ENCODE data around the gene NPR2. TPM values are rescaled to one million over a fixed set of nuclear protein-coding genes. Genes with fewer than 3 reads are reported as not detected.

Gene NPR2
- total and polyA plus RNA-seq, 2 donors (not counting 3 experiments of a cell fraction or from before 2014, with no cell fraction given), result 16.4 to 25.6 TPM

DNA sequence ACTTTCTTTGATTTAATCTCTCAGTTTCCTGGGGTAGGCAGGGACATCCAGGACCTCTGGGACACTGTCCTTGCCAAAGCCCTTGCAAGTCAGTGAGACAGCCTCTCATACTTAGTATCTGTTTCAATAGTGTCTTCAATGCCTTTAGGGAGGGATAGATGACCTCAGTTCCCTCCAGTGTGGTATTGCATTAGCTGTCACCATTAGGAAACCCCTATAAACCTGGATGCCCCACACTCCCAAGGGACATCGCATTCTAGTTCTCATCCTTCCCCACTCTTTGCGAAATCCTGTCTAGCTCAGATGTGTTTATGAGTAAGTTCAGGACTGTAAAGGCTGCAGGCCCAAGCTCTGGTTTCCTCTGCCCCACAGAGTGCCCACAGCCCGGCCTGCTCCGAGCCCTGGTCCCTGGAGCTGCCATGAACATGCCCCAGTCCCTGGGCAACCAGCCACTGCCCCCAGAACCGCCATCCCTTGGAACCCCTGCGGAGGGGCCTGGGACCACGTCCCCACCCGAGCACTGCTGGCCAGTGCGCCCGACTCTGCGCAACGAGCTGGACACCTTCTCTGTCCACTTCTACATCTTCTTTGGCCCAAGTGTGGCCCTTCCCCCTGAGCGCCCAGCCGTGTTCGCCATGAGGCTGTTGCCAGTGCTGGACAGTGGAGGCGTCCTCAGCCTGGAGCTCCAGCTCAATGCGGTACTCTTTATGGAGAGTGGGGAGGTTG, 50.8 kb downstream of the NPR2 start:
- Histone ChIP-seq H3K27ac (ENCODE audit: insufficient read depth, low read depth, low read length) (no peak overlapping the region), H3K9ac (replicated peaks; ENCODE audit: extremely low read depth, insufficient read depth, low read length) (no peak overlapping the region), H3K27me3 (ENCODE audit: control insufficient read depth in 2 of 2, insufficient read depth in 2 of 2, low read length in 2 of 2) (peaks cover 0 to 18% of the 10 kb centered on the region in 2 experiments), H2AFZ (ENCODE audit: low read depth, low read length) (no peak overlapping the region), H3K36me3 (ENCODE audit: control insufficient read depth in 2 of 2, extremely low read depth in 1 of 2, insufficient read depth in 2 of 2, low read length in 2 of 2) (no peaks in the 10 kb centered on the region), H3K9me3 (replicated peaks; ENCODE audit: control insufficient read depth, insufficient read depth, low read length) (no peaks in the 10 kb centered on the region), H3K4me2 (ENCODE audit: insufficient read depth, low read length) (no peak overlapping the region), H3K79me2 (ENCODE audit: control insufficient read depth, insufficient read depth, low read length) (no peaks in the 10 kb centered on the region), H3K9me1 (replicated peaks; ENCODE audit: control insufficient read depth, extremely low read depth, insufficient read depth, low read length) (no peaks in the 10 kb centered on the region), H3K4me1 (ENCODE audit: control insufficient read depth, extremely low read depth, insufficient read depth, low read length) (peaks cover 16% of the 10 kb centered on the region), H3K4me3 (replicated peaks in 1 of 3; ENCODE audit: insufficient read depth in 1 of 3, low read depth in 1 of 3, low read length in 3 of 3) (no peak overlapping the region), H4K20me1 (replicated peaks; ENCODE audit: control insufficient read depth, extremely low read depth, insufficient read depth, low read length) (no peaks in the 10 kb centered on the region)
- BruUV-seq (replicated peaks), result no TSS peak
- DNase-seq (ENCODE audit: low read depth, low spot score) (no peak), FAIRE-seq (no peak)
- intact Hi-C loops (cut with micrococcal nuclease), result no loop called here
- POLR2A ChIA-PET, result no interaction called here
- dilution Hi-C loops (cut with MboI; ENCODE audit: extremely low pct_ligation_motif_present, low sequenced_read_pairs), result no loop called here
- CTCF ChIA-PET, result interaction anchor here (0.7 to 2.0 kb wide), 4 partner anchors 13 to 40 kb away, joined by 3 to 10 read pairs (median 4); partner anchors contain the start of gene TMEM8B
- no peak for TF ChIP-seq JUN (IDR thresholded peaks at IDR 0.05; ENCODE audit: borderline replicate concordance, insufficient read depth, insufficient read length, low read depth)
- TF ChIP-seq EZH2 (IDR thresholded peaks at IDR 0.05; ENCODE audit: borderline replicate concordance, low read depth, low read length, severe bottlenecking), result no peak
- TF ChIP-seq FOS (IDR thresholded peaks at IDR 0.05; ENCODE audit: borderline replicate concordance, insufficient read depth, low read length), result no peak
- TF ChIP-seq, protein P1, sequence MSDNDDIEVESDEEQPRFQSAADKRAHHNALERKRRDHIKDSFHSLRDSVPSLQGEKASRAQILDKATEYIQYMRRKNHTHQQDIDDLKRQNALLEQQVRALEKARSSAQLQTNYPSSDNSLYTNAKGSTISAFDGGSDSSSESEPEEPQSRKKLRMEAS (IDR thresholded peaks at IDR 0.05; ENCODE audit: insufficient read depth, insufficient read length), result no peak
- no peak for TF ChIP-seq POLR2A (IDR thresholded peaks at IDR 0.05; ENCODE audit: low read depth, low read length)

DNA sequence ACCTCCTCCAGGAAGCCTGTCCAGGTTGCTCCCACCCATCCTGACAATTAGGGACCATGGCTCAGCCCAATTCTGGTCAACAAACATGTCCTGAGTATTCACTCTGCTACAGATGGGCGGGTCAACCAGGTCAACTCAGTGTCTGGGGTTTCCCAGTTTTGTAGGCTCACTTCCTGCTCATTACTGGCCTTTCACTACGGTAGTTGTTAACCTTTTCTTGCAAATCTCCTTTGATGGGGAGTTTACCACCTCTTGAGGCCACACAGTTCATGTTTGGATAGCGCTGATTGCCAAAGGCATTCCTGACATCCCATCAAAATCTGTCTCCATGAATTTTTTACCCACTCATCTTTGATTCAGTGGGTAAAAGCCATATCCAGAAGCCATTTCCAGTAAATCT, 51.4 kb downstream of the NPR2 start:
- BruUV-seq (replicated peaks), result no TSS peak
- FAIRE-seq (no peak), DNase-seq (ENCODE audit: low read depth, low spot score) (no peak)
- dilution Hi-C loops (cut with MboI; ENCODE audit: extremely low pct_ligation_motif_present, low sequenced_read_pairs) (no loop called here), intact Hi-C loops (cut with micrococcal nuclease) (no loop called here)
- H3K9me1 ChIP-seq (replicated peaks; ENCODE audit: control insufficient read depth, extremely low read depth, insufficient read depth, low read length), result no peaks in the 10 kb centered on the region
- CTCF ChIA-PET, result interaction anchor here (1.0 to 1.8 kb wide), 2 partner anchors 16 to 39 kb away, joined by 4 to 10 read pairs; no protein-coding TSS in a partner anchor
- POLR2A ChIA-PET, result no interaction called here
- no peak overlapping the region for H3K4me3 ChIP-seq (replicated peaks in 1 of 3; ENCODE audit: insufficient read depth in 1 of 3, low read depth in 1 of 3, low read length in 3 of 3)
- no peaks in the 10 kb centered on the region for H3K9me3 ChIP-seq (replicated peaks; ENCODE audit: control insufficient read depth, insufficient read depth, low read length)
- H3K4me1 ChIP-seq (ENCODE audit: control insufficient read depth, extremely low read depth, insufficient read depth, low read length), result peaks cover 16% of the 10 kb centered on the region
- peaks cover 0 to 18% of the 10 kb centered on the region in 2 experiments for H3K27me3 ChIP-seq (ENCODE audit: control insufficient read depth in 2 of 2, insufficient read depth in 2 of 2, low read length in 2 of 2)
- no peaks in the 10 kb centered on the region for H3K79me2 ChIP-seq (ENCODE audit: control insufficient read depth, insufficient read depth, low read length)
- H4K20me1 ChIP-seq (replicated peaks; ENCODE audit: control insufficient read depth, extremely low read depth, insufficient read depth, low read length), result no peaks in the 10 kb centered on the region
- H3K9ac ChIP-seq (replicated peaks; ENCODE audit: extremely low read depth, insufficient read depth, low read length), result no peak overlapping the region
- no peak overlapping the region for H3K27ac ChIP-seq (ENCODE audit: insufficient read depth, low read depth, low read length)
- H2AFZ ChIP-seq (ENCODE audit: low read depth, low read length), result no peak overlapping the region
- no peaks in the 10 kb centered on the region for H3K36me3 ChIP-seq (ENCODE audit: control insufficient read depth in 2 of 2, extremely low read depth in 1 of 2, insufficient read depth in 2 of 2, low read length in 2 of 2)
- no peak for TF ChIP-seq JUN (IDR thresholded peaks at IDR 0.05; ENCODE audit: borderline replicate concordance, insufficient read depth, insufficient read length, low read depth)
- TF ChIP-seq, protein P1 (IDR thresholded peaks at IDR 0.05; ENCODE audit: insufficient read depth, insufficient read length), result no peak
- no peak for TF ChIP-seq GATA2 (IDR thresholded peaks at IDR 0.05; ENCODE audit: insufficient read depth, insufficient read length, low read depth, low read length)
- TF ChIP-seq FOS (IDR thresholded peaks at IDR 0.05; ENCODE audit: borderline replicate concordance, insufficient read depth, low read length), result no peak
- no peak for TF ChIP-seq EZH2 (IDR thresholded peaks at IDR 0.05; ENCODE audit: borderline replicate concordance, low read depth, low read length, severe bottlenecking)
- TF ChIP-seq POLR2AphosphoS5 (IDR thresholded peaks at IDR 0.05; ENCODE audit: insufficient read depth, low read depth, low read length), result no peak
- TF ChIP-seq POLR2A (IDR thresholded peaks at IDR 0.05; ENCODE audit: low read depth, low read length), result no peak
- TF ChIP-seq, protein P2, sequence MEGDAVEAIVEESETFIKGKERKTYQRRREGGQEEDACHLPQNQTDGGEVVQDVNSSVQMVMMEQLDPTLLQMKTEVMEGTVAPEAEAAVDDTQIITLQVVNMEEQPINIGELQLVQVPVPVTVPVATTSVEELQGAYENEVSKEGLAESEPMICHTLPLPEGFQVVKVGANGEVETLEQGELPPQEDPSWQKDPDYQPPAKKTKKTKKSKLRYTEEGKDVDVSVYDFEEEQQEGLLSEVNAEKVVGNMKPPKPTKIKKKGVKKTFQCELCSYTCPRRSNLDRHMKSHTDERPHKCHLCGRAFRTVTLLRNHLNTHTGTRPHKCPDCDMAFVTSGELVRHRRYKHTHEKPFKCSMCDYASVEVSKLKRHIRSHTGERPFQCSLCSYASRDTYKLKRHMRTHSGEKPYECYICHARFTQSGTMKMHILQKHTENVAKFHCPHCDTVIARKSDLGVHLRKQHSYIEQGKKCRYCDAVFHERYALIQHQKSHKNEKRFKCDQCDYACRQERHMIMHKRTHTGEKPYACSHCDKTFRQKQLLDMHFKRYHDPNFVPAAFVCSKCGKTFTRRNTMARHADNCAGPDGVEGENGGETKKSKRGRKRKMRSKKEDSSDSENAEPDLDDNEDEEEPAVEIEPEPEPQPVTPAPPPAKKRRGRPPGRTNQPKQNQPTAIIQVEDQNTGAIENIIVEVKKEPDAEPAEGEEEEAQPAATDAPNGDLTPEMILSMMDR (IDR thresholded peaks at IDR 0.05; ENCODE audit: extremely low read depth in 1 of 2, insufficient read depth in 1 of 2, low read depth in 1 of 2, low read length in 2 of 2), result no peak
- no peak for TF ChIP-seq MYC (IDR thresholded peaks at IDR 0.05; ENCODE audit: low read depth, low read length)
- H3K4me2 ChIP-seq (ENCODE audit: insufficient read depth, low read length), result no peak overlapping the region
